NCI-H1105 treated with DMSO at 0.1 percent for 48 hours (cell line): ENCODE measurements around the gene CTSZ.
A peak's percentile ranks its signal among the peaks of the same experiment; 100 is the strongest.
"Not testable (repeated sequence)": the region's sequence is repeated elsewhere in the genome, so short reads cannot be mapped to it uniquely, and the experiment has no call there.

Experiments
- DNase-seq: peaks from one replicate; lab custom pipeline; 2025; lab: John Stamatoyannopoulos, UW

The CTSZ gene

GRCh38 chr20:59013031-59013951, 6.2 kb upstream of the CTSZ start:
- no peak for DNase-seq

DNA sequence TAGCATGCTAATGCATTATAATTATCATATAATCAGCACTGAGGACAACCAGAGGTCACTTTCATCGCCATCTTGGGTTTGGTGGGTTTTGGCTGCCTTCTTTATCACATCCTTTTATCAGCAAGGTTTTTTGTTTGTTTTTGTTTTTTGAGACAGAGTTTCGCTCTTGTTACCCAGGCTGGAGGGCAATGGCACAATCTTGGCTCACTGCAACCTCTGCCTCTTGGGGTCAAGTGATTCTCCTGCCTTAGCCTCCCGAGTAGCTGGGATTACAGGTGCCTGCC, 4.8 kb upstream of the CTSZ start:
- not testable (repeated sequence) for DNase-seq

GRCh38 chr20:59010995-59011873, 4.2 kb upstream of the CTSZ start:
- no peak for DNase-seq

GRCh38 chr20:59010321-59010994, 3.4 kb upstream of the CTSZ start:
- DNase-seq: no peak

DNA sequence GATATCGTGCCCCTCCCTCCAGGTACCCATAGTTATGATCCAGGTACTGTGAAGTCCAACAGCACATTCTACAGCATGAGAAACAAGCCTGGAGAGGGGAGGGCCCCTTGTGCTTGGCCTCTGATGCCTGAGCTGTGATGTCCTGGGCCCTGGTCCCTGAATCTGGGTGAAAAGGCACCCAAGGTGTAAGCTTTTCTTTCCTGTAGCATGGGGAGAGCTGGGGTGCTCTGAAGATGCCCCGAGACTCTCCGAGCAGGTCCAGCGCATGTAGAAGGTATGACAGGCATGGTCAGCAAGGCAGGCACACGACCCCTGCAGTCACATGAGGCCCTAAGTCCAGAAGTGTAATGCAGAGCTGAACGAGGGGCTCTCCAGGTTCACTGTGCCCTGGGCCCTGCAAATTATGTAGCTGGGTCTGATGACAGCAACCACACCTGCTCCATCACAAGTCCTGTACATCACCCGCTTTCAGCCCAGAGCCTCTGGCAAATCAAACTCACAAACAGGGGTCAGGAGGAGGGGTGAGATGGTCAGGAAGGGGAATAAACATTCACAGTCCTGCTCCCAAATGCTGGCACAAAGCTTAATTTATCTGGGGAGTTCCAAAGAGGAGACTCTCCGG, 1.8 kb upstream of the CTSZ start:
- no peak for DNase-seq

DNA sequence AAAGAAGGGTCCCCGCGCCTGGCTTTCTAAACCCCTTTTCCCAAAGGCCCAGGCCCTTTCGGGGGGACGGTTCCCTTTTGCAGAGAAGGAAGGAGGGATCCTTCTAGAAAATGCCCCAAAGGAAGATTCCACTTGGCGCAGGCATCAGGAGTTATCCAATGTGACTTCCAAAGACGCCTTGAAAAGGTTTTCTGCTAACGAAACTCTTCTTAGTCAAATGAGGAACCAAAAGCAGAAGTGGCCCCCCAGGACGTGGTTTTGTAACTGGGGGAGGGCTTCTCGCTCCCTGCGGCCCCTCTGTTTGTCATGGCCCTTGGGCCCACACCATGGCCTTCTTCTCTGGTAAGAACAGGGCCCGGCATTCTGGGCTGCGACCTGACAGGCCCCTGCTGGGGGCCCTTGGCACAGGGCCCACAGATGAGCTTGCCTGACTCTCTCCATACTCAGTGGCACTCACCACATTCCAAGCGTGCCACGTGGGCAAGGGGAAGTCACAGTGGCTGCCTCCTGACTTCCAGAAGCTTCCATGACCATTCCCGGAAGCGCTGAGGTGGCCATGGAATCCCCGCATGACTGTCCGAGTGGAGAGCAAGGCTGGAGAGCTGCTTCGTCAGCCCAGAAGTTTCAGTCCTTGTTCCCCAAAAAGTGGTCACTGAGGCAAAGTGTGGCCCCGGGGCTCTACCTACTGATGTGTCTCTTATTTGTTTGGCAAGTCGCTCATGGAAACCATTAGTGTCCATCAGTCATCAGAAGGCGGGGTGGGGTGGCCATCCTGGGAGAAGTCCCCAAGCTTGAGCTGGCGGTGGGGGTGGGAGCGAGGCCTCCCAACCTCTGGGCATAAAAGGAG, 834 bp upstream of the CTSZ start:
- DNase-seq: no peak

- DNase-seq: no peak
Observed at GRCh38 chr20:59006167-59006863, 739 bp downstream of the CTSZ start.

DNA sequence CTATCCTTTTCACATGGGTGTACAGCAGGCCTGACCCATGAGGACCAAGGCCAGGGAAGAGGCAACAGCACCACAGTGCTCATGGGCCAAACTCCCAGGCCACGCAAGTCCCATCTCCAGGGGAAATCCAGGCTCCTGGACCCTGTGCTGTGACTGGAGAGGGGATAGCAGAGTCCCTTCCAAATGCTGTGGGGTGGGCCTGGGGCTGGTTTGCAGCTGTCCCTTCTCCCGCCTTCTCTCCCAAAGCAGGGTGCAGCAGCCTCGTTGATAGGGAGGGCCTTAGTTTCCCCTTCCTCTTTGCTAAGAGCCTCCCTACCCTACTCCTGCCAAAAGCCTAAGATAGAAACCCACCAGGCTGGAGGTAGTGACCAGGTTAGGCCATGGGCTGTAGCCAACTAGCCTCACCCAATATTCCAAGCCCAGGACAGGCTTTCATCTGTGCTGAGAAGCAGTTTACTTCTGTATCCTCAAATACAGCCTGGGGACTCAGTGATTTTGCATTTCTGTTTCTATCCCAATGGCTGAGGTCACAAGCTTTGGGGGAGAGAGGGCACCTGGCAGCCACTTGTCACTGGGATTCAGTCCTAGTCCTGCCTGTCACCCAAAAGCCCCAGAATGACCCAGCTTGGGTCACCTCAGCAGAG, 1.4 kb downstream of the CTSZ start:
- DNase-seq: no peak

DNA sequence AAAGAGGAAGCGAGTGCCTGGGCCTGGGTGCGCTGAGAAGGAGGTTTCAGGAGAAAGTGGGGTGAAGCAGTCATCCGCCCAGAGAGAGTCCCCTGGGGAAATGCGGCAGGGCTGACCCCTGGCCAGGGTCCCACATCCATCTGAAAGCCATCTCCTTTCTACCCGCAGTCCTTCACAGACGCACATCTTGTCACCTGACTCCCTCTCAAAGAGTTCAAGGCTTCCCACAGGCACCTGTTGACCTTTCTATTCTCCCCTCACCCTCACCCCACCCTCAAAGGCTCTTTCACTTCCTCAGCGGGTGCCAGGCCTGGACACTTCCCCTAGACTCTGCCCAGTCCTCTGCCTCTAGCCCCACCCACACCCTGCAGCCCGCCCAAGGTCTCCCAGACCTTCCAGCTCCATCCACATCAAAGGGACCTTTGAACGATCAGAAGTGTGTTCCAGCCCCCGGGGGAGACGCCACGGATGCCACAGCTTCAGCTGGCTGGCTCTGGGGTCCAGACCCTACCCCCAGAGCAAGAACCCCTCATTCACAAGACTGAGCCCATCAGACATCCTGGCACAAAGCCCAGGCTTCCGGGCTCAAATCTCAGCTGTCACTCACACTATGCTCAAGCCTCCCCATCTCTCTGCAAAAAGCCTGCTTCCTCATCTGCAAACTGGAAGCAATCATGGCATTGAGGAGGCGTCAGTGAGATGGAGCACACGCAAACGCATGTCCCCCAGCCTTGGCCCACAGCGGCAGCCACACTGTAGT, 2.1 kb downstream of the CTSZ start:
- peak; percentile 14 for DNase-seq

- DNase-seq: no peak
Observed at GRCh38 chr20:59004493-59004762, 2.6 kb downstream of the CTSZ start.

DNA sequence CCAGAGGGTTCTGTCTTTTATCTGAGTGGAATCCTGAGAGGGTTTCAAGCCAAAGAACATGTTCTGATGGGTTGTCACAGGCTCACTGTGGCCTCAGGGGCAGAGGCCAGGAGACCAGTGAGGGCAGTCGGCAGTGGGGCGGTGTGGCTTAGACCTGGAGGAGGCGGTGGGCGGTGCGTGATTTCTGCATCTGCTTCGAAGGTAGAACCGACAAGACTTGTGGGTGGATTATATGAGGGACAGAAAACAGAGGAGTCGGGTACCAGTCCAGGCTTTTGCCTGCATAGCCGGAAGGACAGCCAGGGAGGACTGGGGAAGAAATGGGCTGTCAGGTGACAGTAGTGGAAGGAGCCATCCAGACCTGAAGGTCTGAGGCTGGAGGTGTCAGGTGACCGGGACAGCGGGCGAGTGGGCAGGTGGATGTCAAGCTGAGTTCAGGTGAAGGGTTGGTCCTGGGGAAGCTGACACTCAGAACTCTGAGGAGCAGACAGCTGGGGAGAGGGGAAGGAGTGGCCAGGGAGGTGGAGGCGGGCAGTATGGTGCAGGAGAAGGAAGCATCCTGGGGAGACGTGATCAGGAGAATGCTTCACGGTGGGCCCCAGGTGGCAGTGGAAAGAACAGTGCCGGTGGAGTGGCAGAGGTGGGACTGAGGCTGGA, 3.1 kb downstream of the CTSZ start:
- no peak for DNase-seq

- DNase-seq: no peak
Observed at GRCh38 chr20:59002874-59003399, 4.1 kb downstream of the CTSZ start.

DNA sequence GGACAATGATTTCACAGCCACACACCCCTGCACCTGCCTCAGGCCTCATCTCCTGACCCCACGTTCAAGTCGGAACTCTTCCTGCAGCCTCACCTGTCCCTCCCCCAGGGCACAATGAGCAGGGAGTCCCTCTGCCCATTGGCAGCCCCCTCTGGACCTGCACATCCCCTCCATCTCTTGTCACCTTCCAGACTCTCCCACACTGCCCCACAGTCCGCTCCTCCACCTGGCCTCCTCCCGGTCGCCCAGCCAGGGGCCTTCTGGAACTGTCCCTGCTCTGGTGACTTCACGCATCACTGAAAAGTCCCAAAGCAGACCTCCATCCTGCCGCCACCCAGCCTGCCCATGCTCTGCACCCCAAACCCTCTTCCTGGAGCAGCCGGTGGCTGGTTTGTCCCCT, 4.7 kb downstream of the CTSZ start:
- DNase-seq: no peak

- DNase-seq: no peak
Observed at GRCh38 chr20:59001449-59002171, 5.4 kb downstream of the CTSZ start.

DNA sequence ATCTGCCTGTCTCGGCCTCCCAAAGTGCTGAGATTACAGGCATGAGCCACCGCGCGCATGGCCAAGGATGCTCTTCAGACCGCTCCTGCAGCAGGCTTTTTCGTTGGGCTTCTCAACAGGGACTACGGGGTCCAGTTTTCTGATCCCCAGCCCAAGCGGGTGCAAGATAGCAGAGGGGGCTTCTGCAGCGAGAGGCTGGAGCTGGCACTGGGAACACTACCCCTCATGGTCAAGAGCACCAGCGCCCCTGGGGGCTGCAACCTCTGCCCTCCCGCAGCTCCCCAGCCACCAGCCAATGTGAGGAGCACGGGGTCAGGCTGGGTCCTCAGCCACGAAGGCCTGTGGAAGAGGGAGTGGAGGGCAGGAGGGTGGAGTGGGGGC, 6.0 kb downstream of the CTSZ start:
- no peak for DNase-seq

- DNase-seq: no peak
Observed at GRCh38 chr20:59000326-59000725, 6.7 kb downstream of the CTSZ start.

DNA sequence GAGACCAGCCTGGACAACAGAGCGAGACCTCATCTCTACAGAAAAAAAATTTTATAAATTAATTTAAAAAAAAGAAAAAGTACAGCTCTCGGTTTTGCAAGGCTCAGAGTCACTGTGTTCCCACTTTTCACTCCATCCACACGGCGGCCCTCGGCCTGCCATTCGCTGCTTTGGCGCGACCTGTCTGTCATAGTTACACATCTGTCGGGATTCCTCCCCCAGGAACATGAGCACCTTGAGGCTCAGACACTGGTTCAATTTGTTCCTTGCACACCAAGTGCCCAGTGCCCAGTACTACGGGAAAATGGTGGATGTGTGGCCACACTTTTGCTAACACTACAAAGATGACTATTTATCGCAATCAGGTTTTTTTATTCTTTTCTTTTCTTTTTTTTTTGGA, 8.4 kb downstream of the CTSZ start:
- DNase-seq: no peak

DNA sequence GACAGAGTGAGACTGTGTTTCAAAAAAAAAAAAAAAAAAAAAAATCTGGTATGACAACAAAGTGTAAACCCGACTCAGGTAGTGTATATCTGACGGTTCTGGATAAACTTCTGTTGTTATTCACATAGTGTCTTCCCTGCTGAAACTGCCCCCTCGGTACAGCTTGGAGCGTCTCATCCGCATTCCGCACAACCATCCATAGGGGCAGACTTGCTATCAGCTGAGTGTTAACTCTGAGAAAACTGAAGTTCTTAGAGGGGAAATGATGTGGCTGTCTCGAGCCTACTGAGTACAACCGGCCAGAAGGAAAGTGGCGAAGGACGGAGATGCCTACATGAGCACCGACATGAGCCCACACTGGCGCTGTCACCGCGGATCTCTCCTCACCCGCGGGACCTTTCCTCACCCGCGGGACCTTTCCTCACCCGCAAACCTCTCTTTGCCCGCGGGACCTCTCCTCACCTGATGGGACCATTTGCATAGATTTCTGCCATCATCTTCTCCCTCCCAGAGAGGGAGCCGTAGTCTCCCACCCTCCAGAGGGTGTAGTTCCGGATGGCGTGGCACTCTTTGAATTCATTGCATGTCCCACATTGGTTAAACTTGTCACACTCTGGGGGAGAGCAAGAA, 9.8 kb downstream of the CTSZ start:
- no peak for DNase-seq
